ENCODE results near the gene PAIP2. TPM values are rescaled to one million over a fixed set of nuclear protein-coding genes. Genes with fewer than 3 reads are reported as not detected.
"Not testable (repeated sequence)": the region's sequence is repeated elsewhere in the genome, so short reads cannot be mapped to it uniquely, and the experiment has no call there.

Gene PAIP2
- total RNA-seq, 8 experiments from 2014 or later = 56.6 to 145 (median 109) TPM

GRCh38 chr5:139403787-139404483 is 62.3 kb downstream of the PAIP2 start, which contains the start of gene SPATA24:
Gene SPATA24 (minus strand): TSS chr5:139404089. CDS start chr5:139404060, 29 bp downstream.
- Histone ChIP-seq H3K4me1 (replicated peaks in 1 of 2) (peaks cover 6 to 11% of the 10 kb centered on the region in 2 donors), H3K27ac (peak within 1 kb of the TSS; percentile 94 to 96), H3K4me3 (peak within 1 kb of the TSS; percentile 37 to 48 (median 43))
- 0 to 5% (median 0%) methylated on average over 3 to 8 of the region's 41 CpGs; no CpG with 5 or more reads in 3 of the 10 experiments for WGBS, 10 experiments
- in situ Hi-C loops (cut with MboI; ENCODE audit: low pct_unique_long_range_greater_than_20kb in 2 of 9, low sequenced_read_pairs in 9 of 9, unreplicated experiment in 9 of 9) = no loop called here
- peak; percentile 93 to 95 (median 94) for ATAC-seq (replicated peaks in 6 of 8)

GRCh38 chr5:139404484-139404840 is 62.8 kb downstream of the PAIP2 start:
- Histone ChIP-seq H3K27ac (peak overlapping the region; percentile 94 to 96), H3K4me3 (peak overlapping the region; percentile 37 to 48 (median 43)), H3K4me1 (replicated peaks in 1 of 2) (peaks cover 6 to 11% of the 10 kb centered on the region in 2 donors)
- 41 to 100% (median 68%) methylated on average over 1 to 5 of the region's 5 CpGs for WGBS, 10 experiments
- ATAC-seq (replicated peaks in 6 of 8) = no peak
- in situ Hi-C loops (cut with MboI; ENCODE audit: low pct_unique_long_range_greater_than_20kb in 2 of 9, low sequenced_read_pairs in 9 of 9, unreplicated experiment in 9 of 9) = no loop called here

GRCh38 chr5:139406963-139407362 is 65.3 kb downstream of the PAIP2 start:
- no peak overlapping the region for H3K27ac ChIP-seq
- H3K4me1 ChIP-seq (replicated peaks in 1 of 2) = peaks cover 6 to 21% of the 10 kb centered on the region in 2 donors
- no peak for ATAC-seq (replicated peaks in 6 of 8)
- in situ Hi-C loops (cut with MboI; ENCODE audit: low pct_unique_long_range_greater_than_20kb in 2 of 9, low sequenced_read_pairs in 9 of 9, unreplicated experiment in 9 of 9) = no loop called here
- H3K4me3 ChIP-seq = no peak overlapping the region
- WGBS, 10 experiments = 70 to 100% (median 100%) methylated on average over 1 to 2 of the region's 2 CpGs; no CpG with 5 or more reads in 7 of the 10 experiments

GRCh38 chr5:139407517-139407916 is 65.9 kb downstream of the PAIP2 start:
- Histone ChIP-seq H3K4me1 (replicated peaks in 1 of 2) (peaks cover 6 to 21% of the 10 kb centered on the region in 2 donors), H3K4me3 (no peak overlapping the region), H3K27ac (no peak overlapping the region)
- no peak for ATAC-seq (replicated peaks in 6 of 8)
- in situ Hi-C loops (cut with MboI; ENCODE audit: low pct_unique_long_range_greater_than_20kb in 2 of 9, low sequenced_read_pairs in 9 of 9, unreplicated experiment in 9 of 9) = no loop called here

- H3K27ac ChIP-seq = no peak overlapping the region
- H3K4me1 ChIP-seq (replicated peaks in 1 of 2) = peaks cover 6 to 18% of the 10 kb centered on the region in 2 donors
- no peak overlapping the region for H3K4me3 ChIP-seq
- in situ Hi-C loops (cut with MboI; ENCODE audit: low pct_unique_long_range_greater_than_20kb in 2 of 9, low sequenced_read_pairs in 9 of 9, unreplicated experiment in 9 of 9) = no loop called here
- 76 to 100% (median 96%) methylated on average over 2 to 7 of the region's 7 CpGs; no CpG with 5 or more reads in 4 of the 10 experiments for WGBS, 10 experiments
- no peak for ATAC-seq (replicated peaks in 6 of 8)
Observed at GRCh38 chr5:139408191-139408590, 66.5 kb downstream of the PAIP2 start.

GRCh38 chr5:139409116-139409515 is 67.5 kb downstream of the PAIP2 start:
- WGBS, 10 experiments = 40 to 100% (median 95%) methylated on average over 1 to 3 of the region's 5 CpGs; no CpG with 5 or more reads in 4 of the 10 experiments
- ATAC-seq (replicated peaks in 6 of 8); in situ Hi-C loops (cut with MboI; ENCODE audit: low pct_unique_long_range_greater_than_20kb in 2 of 9, low sequenced_read_pairs in 9 of 9, unreplicated experiment in 9 of 9): not testable (repeated sequence)

GRCh38 chr5:139410121-139410992 is 68.7 kb downstream of the PAIP2 start:
- Histone ChIP-seq H3K4me1 (replicated peaks in 1 of 2) (peaks cover 11 to 17% of the 10 kb centered on the region in 2 donors), H3K4me3 (no peak overlapping the region), H3K27ac (no peak overlapping the region)
- WGBS, 10 experiments = 24 to 100% (median 74%) methylated on average over 1 to 5 of the region's 6 CpGs; no CpG with 5 or more reads in 2 of the 10 experiments
- ATAC-seq (replicated peaks in 6 of 8) = peak in 7 of 8 experiments; percentile 19 to 57 (median 47)
- in situ Hi-C loops (cut with MboI; ENCODE audit: low pct_unique_long_range_greater_than_20kb in 2 of 9, low sequenced_read_pairs in 9 of 9, unreplicated experiment in 9 of 9) = no loop called here

More at GRCh38 chr5:139409116-139409515, 67.5 kb downstream of the PAIP2 start:
- peaks cover 6 to 17% of the 10 kb centered on the region in 2 donors for H3K4me1 ChIP-seq (replicated peaks in 1 of 2)
- not testable (repeated sequence) for H3K4me3 ChIP-seq, H3K27ac ChIP-seq

GRCh38 chr5:139410993-139411828 is 69.6 kb downstream of the PAIP2 start:
- Histone ChIP-seq H3K4me3 (no peak overlapping the region), H3K27ac (peak overlapping the region in 1 of 2 donors; percentile 35), H3K4me1 (replicated peaks in 1 of 2) (peaks cover 14 to 21% of the 10 kb centered on the region in 2 donors)
- in situ Hi-C loops (cut with MboI; ENCODE audit: low pct_unique_long_range_greater_than_20kb in 2 of 9, low sequenced_read_pairs in 9 of 9, unreplicated experiment in 9 of 9) = no loop called here
- 1 to 100% (median 75%) methylated on average over 2 to 9 of the region's 17 CpGs; no CpG with 5 or more reads in 1 of the 10 experiments for WGBS, 10 experiments
- ATAC-seq (replicated peaks in 6 of 8) = peak in 5 of 8 experiments; percentile 9 to 92 (median 41)

- in situ Hi-C loops (cut with MboI; ENCODE audit: low pct_unique_long_range_greater_than_20kb in 2 of 9, low sequenced_read_pairs in 9 of 9, unreplicated experiment in 9 of 9) = no loop called here
- ATAC-seq (replicated peaks in 6 of 8) = no peak
- H3K27ac ChIP-seq = no peak overlapping the region
- no peak overlapping the region for H3K4me3 ChIP-seq
- 83 to 100% (median 96%) methylated on average over 1 to 6 of the region's 6 CpGs; no CpG with 5 or more reads in 5 of the 10 experiments for WGBS, 10 experiments
- H3K4me1 ChIP-seq (replicated peaks in 1 of 2) = peaks cover 14 to 21% of the 10 kb centered on the region in 2 donors
Observed at GRCh38 chr5:139413153-139413552, 71.5 kb downstream of the PAIP2 start.

- Histone ChIP-seq H3K27ac (no peak overlapping the region), H3K4me1 (replicated peaks in 1 of 2) (peaks cover 14 to 21% of the 10 kb centered on the region in 2 donors), H3K4me3 (no peak overlapping the region)
- no peak for ATAC-seq (replicated peaks in 6 of 8)
- in situ Hi-C loops (cut with MboI; ENCODE audit: low pct_unique_long_range_greater_than_20kb in 2 of 9, low sequenced_read_pairs in 9 of 9, unreplicated experiment in 9 of 9) = no loop called here
- 86 to 100% (median 90%) methylated on average over 1 to 6 of the region's 6 CpGs; no CpG with 5 or more reads in 1 of the 10 experiments for WGBS, 10 experiments
Observed at GRCh38 chr5:139413963-139414362, 72.3 kb downstream of the PAIP2 start.

- H3K4me1 ChIP-seq (replicated peaks in 1 of 2) = peaks cover 14 to 21% of the 10 kb centered on the region in 2 donors
- no peak overlapping the region for H3K4me3 ChIP-seq
- ATAC-seq (replicated peaks in 6 of 8) = peak in 4 of 8 experiments; percentile 44 to 62 (median 48)
- peak overlapping the region in 1 of 2 donors; percentile 46 for H3K27ac ChIP-seq
- WGBS, 10 experiments = 83 to 100% (median 100%) methylated on average over 1 to 9 of the region's 9 CpGs; no CpG with 5 or more reads in 1 of the 10 experiments
- in situ Hi-C loops (cut with MboI; ENCODE audit: low pct_unique_long_range_greater_than_20kb in 2 of 9, low sequenced_read_pairs in 9 of 9, unreplicated experiment in 9 of 9) = no loop called here
Observed at GRCh38 chr5:139414581-139415130, 73.0 kb downstream of the PAIP2 start.

All from motor neuron (in vitro differentiated cells).